Measurements from ENCODE around the gene CARMIL3.

CARMIL3 gene

DNA sequence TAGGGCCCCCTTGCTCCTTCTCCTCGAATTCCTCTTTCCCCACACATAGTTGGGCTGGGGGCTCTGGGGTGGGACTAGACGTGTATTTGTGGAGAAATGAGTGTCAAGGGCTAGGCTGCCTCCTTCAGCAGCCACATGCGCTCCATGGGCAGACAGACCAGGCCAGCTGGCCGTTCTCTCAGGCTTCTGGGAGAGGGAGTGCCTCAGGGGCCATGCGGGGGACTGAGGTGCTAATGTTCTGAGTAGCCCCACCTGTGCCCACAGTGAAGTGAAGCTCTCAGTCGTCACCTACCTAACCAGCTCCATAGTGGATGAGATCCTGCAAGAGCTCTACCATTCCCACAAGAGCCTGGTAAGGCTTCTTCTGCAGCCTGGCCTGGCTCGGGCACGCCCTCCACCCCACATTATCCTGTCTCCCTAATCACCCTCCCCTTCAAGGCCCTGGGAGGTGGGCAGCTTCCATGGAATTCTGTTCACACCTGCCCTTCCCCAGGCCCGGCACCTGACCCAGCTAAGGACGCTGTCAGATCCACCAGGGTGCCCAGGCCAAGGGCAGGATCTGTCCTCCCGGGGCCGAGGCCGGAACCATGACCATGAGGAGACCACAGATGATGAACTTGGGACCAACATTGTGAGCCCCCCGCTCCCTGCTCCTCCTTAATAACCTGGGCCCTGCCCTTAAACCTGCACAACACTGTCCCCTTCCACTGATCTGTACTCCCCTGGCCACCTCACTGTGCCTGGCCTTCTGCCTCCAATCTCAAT lies 10.6 kb downstream of the CARMIL3 start:
- DNase-seq = no peak
- Histone ChIP-seq H3K27ac (ENCODE audit: insufficient read depth in 1 of 2, low read depth in 1 of 2, low read length in 2 of 2, poor library complexity in 1 of 2, severe bottlenecking in 2 of 2) (no peak overlapping the region), H3K4me1 (ENCODE audit: control extremely low read depth in 1 of 4, control insufficient read depth in 4 of 4, insufficient read depth in 4 of 4, low read length in 3 of 4) (no peaks in the 10 kb centered on the region), H3K36me3 (ENCODE audit: control insufficient read depth in 4 of 4, insufficient read depth in 4 of 4, low read length in 3 of 4) (no peaks in the 10 kb centered on the region), H3K4me3 (ENCODE audit: control insufficient read depth in 1 of 7, extremely low read depth in 1 of 7, insufficient read depth in 4 of 7, low read depth in 2 of 7, low read length in 6 of 7) (no peak overlapping the region), H3K9me3 (ENCODE audit: control extremely low read depth in 1 of 5, control insufficient read depth in 4 of 5, insufficient read depth in 2 of 5, low read depth in 1 of 5, low read length in 4 of 5) (no peaks in the 10 kb centered on the region), H3K27me3 (replicated peaks in 2 of 5; ENCODE audit: control insufficient read depth in 4 of 5, insufficient read depth in 5 of 5, low read length in 4 of 5) (no peaks in the 10 kb centered on the region)
- WGBS (ENCODE audit: insufficient coverage) = 99% methylated on average over 10 of the region's 14 CpGs
- ChIA-PET CTCF (interaction anchor here (0.8 to 12.7 kb wide), 10 partner anchors 11 to 98 kb away, joined by 3 to 188 read pairs (median 6); partner anchors contain the start of genes DCAF11, NRL and PCK2), POLR2A (no interaction called here)

DNA sequence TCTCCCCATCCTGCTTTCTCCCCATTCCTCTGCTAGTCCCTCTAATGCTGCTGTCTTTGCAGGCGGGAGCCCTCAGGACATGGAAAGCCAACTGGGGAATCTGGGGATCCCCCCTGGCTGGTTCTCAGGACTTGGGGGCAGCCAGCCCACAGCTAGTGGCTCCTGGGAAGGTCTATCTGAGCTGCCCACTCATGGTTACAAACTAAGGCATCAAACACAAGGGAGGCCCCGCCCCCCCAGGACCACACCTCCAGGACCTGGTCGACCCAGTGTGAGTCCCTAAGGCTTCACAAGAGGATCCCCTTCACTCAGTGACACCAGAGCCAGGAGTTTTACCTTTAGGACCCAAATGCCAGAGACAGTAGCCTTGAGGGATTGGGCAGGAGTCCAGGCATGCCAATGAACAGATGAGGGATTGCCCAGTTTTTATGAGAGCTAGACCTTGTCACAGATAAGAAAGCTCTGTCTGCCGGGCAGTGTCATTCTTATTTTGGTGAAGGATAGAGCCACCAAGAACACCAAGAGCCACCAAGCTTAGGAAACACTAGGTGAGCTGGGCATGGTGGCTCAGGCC lies 11.5 kb downstream of the CARMIL3 start:
- POLR2A ChIA-PET = no interaction called here
- WGBS (ENCODE audit: insufficient coverage) = 92% methylated on average over 2 of the region's 4 CpGs
- H3K9me3 ChIP-seq (ENCODE audit: control extremely low read depth in 1 of 5, control insufficient read depth in 4 of 5, insufficient read depth in 2 of 5, low read depth in 1 of 5, low read length in 4 of 5) = no peaks in the 10 kb centered on the region
- CTCF ChIA-PET = interaction anchor here (1.0 to 12.2 kb wide), 5 partner anchors 10 to 42 kb away, joined by 3 to 188 read pairs (median 6); partner anchors contain the start of gene PCK2
- H3K27ac ChIP-seq (ENCODE audit: insufficient read depth in 1 of 2, low read depth in 1 of 2, low read length in 2 of 2, poor library complexity in 1 of 2, severe bottlenecking in 2 of 2) = no peak overlapping the region
- DNase-seq = no peak
- H3K4me3 ChIP-seq (ENCODE audit: control insufficient read depth in 1 of 7, extremely low read depth in 1 of 7, insufficient read depth in 4 of 7, low read depth in 2 of 7, low read length in 6 of 7) = no peak overlapping the region
- H3K36me3 ChIP-seq (ENCODE audit: control insufficient read depth in 4 of 4, insufficient read depth in 4 of 4, low read length in 3 of 4) = no peaks in the 10 kb centered on the region
- H3K4me1 ChIP-seq (ENCODE audit: control extremely low read depth in 1 of 4, control insufficient read depth in 4 of 4, insufficient read depth in 4 of 4, low read length in 3 of 4) = no peaks in the 10 kb centered on the region
- no peaks in the 10 kb centered on the region for H3K27me3 ChIP-seq (replicated peaks in 2 of 5; ENCODE audit: control insufficient read depth in 4 of 5, insufficient read depth in 5 of 5, low read length in 4 of 5)

GRCh38 chr14:24064091-24064795 lies 12.4 kb downstream of the CARMIL3 start:
- no peak overlapping the region for H3K27ac ChIP-seq (ENCODE audit: insufficient read depth in 1 of 2, low read depth in 1 of 2, low read length in 2 of 2, poor library complexity in 1 of 2, severe bottlenecking in 2 of 2)
- H3K9me3 ChIP-seq (ENCODE audit: control extremely low read depth in 1 of 5, control insufficient read depth in 4 of 5, insufficient read depth in 2 of 5, low read depth in 1 of 5, low read length in 4 of 5) = no peaks in the 10 kb centered on the region
- no peaks in the 10 kb centered on the region for H3K36me3 ChIP-seq (ENCODE audit: control insufficient read depth in 4 of 4, insufficient read depth in 4 of 4, low read length in 3 of 4)
- POLR2A ChIA-PET = no interaction called here
- CTCF ChIA-PET = interaction anchor here (1.0 to 12.2 kb wide), 7 partner anchors 9 to 42 kb away, joined by 3 to 188 read pairs (median 4); partner anchors contain the start of gene PCK2
- H3K4me3 ChIP-seq (ENCODE audit: control insufficient read depth in 1 of 7, extremely low read depth in 1 of 7, insufficient read depth in 4 of 7, low read depth in 2 of 7, low read length in 6 of 7) = no peak overlapping the region
- H3K4me1 ChIP-seq (ENCODE audit: control extremely low read depth in 1 of 4, control insufficient read depth in 4 of 4, insufficient read depth in 4 of 4, low read length in 3 of 4) = no peaks in the 10 kb centered on the region
- no peaks in the 10 kb centered on the region for H3K27me3 ChIP-seq (replicated peaks in 2 of 5; ENCODE audit: control insufficient read depth in 4 of 5, insufficient read depth in 5 of 5, low read length in 4 of 5)
- 100% methylated on average over 5 of the region's 7 CpGs for WGBS (ENCODE audit: insufficient coverage)
- DNase-seq = no peak

DNA sequence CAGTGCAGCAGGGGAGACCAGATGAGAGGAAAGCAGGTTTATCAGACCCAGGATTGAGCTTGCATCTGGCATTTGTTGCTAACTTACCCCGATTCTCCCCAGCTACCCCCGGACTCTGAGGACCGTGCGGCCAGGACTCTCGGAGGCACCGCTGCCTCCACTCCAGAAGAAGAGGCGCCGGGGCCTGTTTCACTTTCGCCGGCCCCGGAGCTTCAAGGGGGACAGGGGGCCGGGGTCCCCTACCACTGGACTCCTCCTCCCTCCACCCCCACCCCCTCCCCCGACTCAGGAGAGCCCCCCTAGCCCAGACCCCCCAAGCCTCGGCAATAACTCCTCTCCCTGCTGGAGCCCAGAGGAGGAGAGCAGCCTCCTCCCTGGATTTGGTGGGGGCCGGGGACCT lies 13.0 kb downstream of the CARMIL3 start:
- H3K36me3 ChIP-seq (ENCODE audit: control insufficient read depth in 4 of 4, insufficient read depth in 4 of 4, low read length in 3 of 4) = no peaks in the 10 kb centered on the region
- POLR2A ChIA-PET = no interaction called here
- CTCF ChIA-PET = interaction anchor here (0.6 to 12.2 kb wide), 6 partner anchors 10 to 41 kb away, joined by 3 to 188 read pairs (median 4); partner anchors contain the start of gene PCK2
- H3K4me1 ChIP-seq (ENCODE audit: control extremely low read depth in 1 of 4, control insufficient read depth in 4 of 4, insufficient read depth in 4 of 4, low read length in 3 of 4) = no peaks in the 10 kb centered on the region
- DNase-seq = no peak
- H3K9me3 ChIP-seq (ENCODE audit: control extremely low read depth in 1 of 5, control insufficient read depth in 4 of 5, insufficient read depth in 2 of 5, low read depth in 1 of 5, low read length in 4 of 5) = no peaks in the 10 kb centered on the region
- H3K27ac ChIP-seq (ENCODE audit: insufficient read depth in 1 of 2, low read depth in 1 of 2, low read length in 2 of 2, poor library complexity in 1 of 2, severe bottlenecking in 2 of 2) = no peak overlapping the region
- 80% methylated on average over 2 of the region's 15 CpGs for WGBS (ENCODE audit: insufficient coverage)
- no peak overlapping the region for H3K4me3 ChIP-seq (ENCODE audit: control insufficient read depth in 1 of 7, extremely low read depth in 1 of 7, insufficient read depth in 4 of 7, low read depth in 2 of 7, low read length in 6 of 7)
- H3K27me3 ChIP-seq (replicated peaks in 2 of 5; ENCODE audit: control insufficient read depth in 4 of 5, insufficient read depth in 5 of 5, low read length in 4 of 5) = no peaks in the 10 kb centered on the region

GRCh38 chr14:24065408-24065807 lies 13.6 kb downstream of the CARMIL3 start:
- Histone ChIP-seq H3K4me1 (ENCODE audit: control extremely low read depth in 1 of 4, control insufficient read depth in 4 of 4, insufficient read depth in 4 of 4, low read length in 3 of 4) (no peaks in the 10 kb centered on the region), H3K4me3 (ENCODE audit: control insufficient read depth in 1 of 7, extremely low read depth in 1 of 7, insufficient read depth in 4 of 7, low read depth in 2 of 7, low read length in 6 of 7) (no peak overlapping the region), H3K27me3 (replicated peaks in 2 of 5; ENCODE audit: control insufficient read depth in 4 of 5, insufficient read depth in 5 of 5, low read length in 4 of 5) (peaks cover 0 to 2% (median 0%) of the 10 kb centered on the region in 5 experiments), H3K36me3 (ENCODE audit: control insufficient read depth in 4 of 4, insufficient read depth in 4 of 4, low read length in 3 of 4) (no peaks in the 10 kb centered on the region), H3K27ac (ENCODE audit: insufficient read depth in 1 of 2, low read depth in 1 of 2, low read length in 2 of 2, poor library complexity in 1 of 2, severe bottlenecking in 2 of 2) (no peak overlapping the region), H3K9me3 (ENCODE audit: control extremely low read depth in 1 of 5, control insufficient read depth in 4 of 5, insufficient read depth in 2 of 5, low read depth in 1 of 5, low read length in 4 of 5) (no peaks in the 10 kb centered on the region)
- ChIA-PET CTCF (interaction anchor here (0.6 to 12.2 kb wide), 6 partner anchors 10 to 40 kb away, joined by 3 to 188 read pairs (median 5); no protein-coding TSS in a partner anchor), POLR2A (no interaction called here)
- no peak for DNase-seq
- WGBS (ENCODE audit: insufficient coverage) = 95% methylated on average over 6 of the region's 8 CpGs

GRCh38 chr14:24066496-24067132 lies 14.8 kb downstream of the CARMIL3 start:
- H3K9me3 ChIP-seq (ENCODE audit: control extremely low read depth in 1 of 5, control insufficient read depth in 4 of 5, insufficient read depth in 2 of 5, low read depth in 1 of 5, low read length in 4 of 5) = no peaks in the 10 kb centered on the region
- ChIA-PET POLR2A (no interaction called here), CTCF (interaction anchor here (1.2 to 2.7 kb wide), 6 partner anchors 9 to 41 kb away, joined by 3 to 12 read pairs (median 5); no protein-coding TSS in a partner anchor)
- no peaks in the 10 kb centered on the region for H3K4me1 ChIP-seq (ENCODE audit: control extremely low read depth in 1 of 4, control insufficient read depth in 4 of 4, insufficient read depth in 4 of 4, low read length in 3 of 4)
- H3K27me3 ChIP-seq (replicated peaks in 2 of 5; ENCODE audit: control insufficient read depth in 4 of 5, insufficient read depth in 5 of 5, low read length in 4 of 5) = peaks cover 0 to 8% (median 0%) of the 10 kb centered on the region in 5 experiments
- no peak for DNase-seq
- no peak overlapping the region for H3K27ac ChIP-seq (ENCODE audit: insufficient read depth in 1 of 2, low read depth in 1 of 2, low read length in 2 of 2, poor library complexity in 1 of 2, severe bottlenecking in 2 of 2)
- 100% methylated on average over 2 of the region's 8 CpGs for WGBS (ENCODE audit: insufficient coverage)
- H3K36me3 ChIP-seq (ENCODE audit: control insufficient read depth in 4 of 4, insufficient read depth in 4 of 4, low read length in 3 of 4) = no peaks in the 10 kb centered on the region
- H3K4me3 ChIP-seq (ENCODE audit: control insufficient read depth in 1 of 7, extremely low read depth in 1 of 7, insufficient read depth in 4 of 7, low read depth in 2 of 7, low read length in 6 of 7) = no peak overlapping the region
